ENCODE results near the gene CFAP157. TPM values are rescaled to one million over a fixed set of nuclear protein-coding genes. Genes with fewer than 3 reads are reported as not detected.
A peak's percentile ranks its signal among the peaks of the same experiment; 100 is the strongest.

CFAP157 gene
- total and polyA plus RNA-seq, 2 of the 13 experiments (the other 11 are each of a cell fraction or from before 2014, with no cell fraction given), result 0.07 TPM; not detected in 1

- Histone ChIP-seq H3K9ac (ENCODE audit: insufficient read depth, low read depth, low read length) (no peak overlapping the region), H3K4me3 (replicated peaks in 1 of 3; ENCODE audit: insufficient read depth in 1 of 3, low read depth in 2 of 3, low read length in 3 of 3) (peak overlapping the region in 1 of 3 experiments; percentile 13; a peak in 1 of 6 replicates), H3K4me2 (ENCODE audit: low read depth, low read length) (peak overlapping the region; percentile 68), H3K27ac (ENCODE audit: extremely low read length, insufficient read depth, low read length) (no peak overlapping the region), H3K4me1 (ENCODE audit: insufficient read depth, low read length) (peaks cover 35% of the 10 kb centered on the region), H3K36me3 (replicated peaks in 1 of 2; ENCODE audit: control insufficient read depth in 1 of 2, insufficient read depth in 2 of 2, low read length in 2 of 2) (no peaks in the 10 kb centered on the region), H3K27me3 (ENCODE audit: control insufficient read depth in 1 of 2, insufficient read depth in 2 of 2, low read length in 2 of 2) (no peaks in the 10 kb centered on the region), H2AFZ (ENCODE audit: low read length) (no peak overlapping the region), H4K20me1 (ENCODE audit: insufficient read depth, low read length) (no peaks in the 10 kb centered on the region; the same call in 1 of the 2 replicates), H3K9me3 (ENCODE audit: low read length) (no peaks in the 10 kb centered on the region), H3K79me2 (ENCODE audit: insufficient read depth, low read length) (no peaks in the 10 kb centered on the region)
- in situ Hi-C loops (cut with HindIII; ENCODE audit: extremely low pct_ligation_motif_present, low pct_unique_long_range_greater_than_20kb), result no loop called here
- TF ChIP-seq ZNF567 (CRISPR knock-in tag; IDR thresholded peaks at IDR 0.05; ENCODE audit: borderline replicate concordance) (no peak), ZNF574 (CRISPR knock-in tag; IDR thresholded peaks at IDR 0.05) (0 out of 2 replicates have a peak, but pooled peaks have one; percentile 22)
- intact Hi-C loops (cut with micrococcal nuclease; ENCODE audit: unreplicated experiment), result no loop called here
- no TSS peak for BruUV-seq (replicated peaks)
- ChIA-PET POLR2A (interaction anchor here (0.8 to 1.5 kb wide), 3 partner anchors 23 to 105 kb away, joined by 3 to 6 read pairs (median 3); partner anchors contain the start of gene TOR2A), CTCF (ENCODE audit: low intra/inter-chr PET ratio, low total read pairs) (no interaction called here)
- DNase-seq (ENCODE audit: low spot score), result no peak
- 73% methylated on average over 7 of the region's 11 CpGs for WGBS (ENCODE audit: low lambda C conversion rate)
- no peak for ATAC-seq
- FAIRE-seq, result no peak
These were observed 5.1 kb downstream of the CFAP157 start for GRCh38 chr9:127711831-127712274.

GRCh38 chr9:127712371-127712770 lies 5.6 kb downstream of the CFAP157 start:
- BruUV-seq (replicated peaks), result no TSS peak
- FAIRE-seq (no peak), ATAC-seq (no peak), DNase-seq (ENCODE audit: low spot score) (no peak)
- POLR2A ChIA-PET, result interaction anchor here (0.5 to 1.5 kb wide), 2 partner anchors 34 to 105 kb away, joined by 3 to 6 read pairs; no protein-coding TSS in a partner anchor
- no peaks in the 10 kb centered on the region for H3K79me2 ChIP-seq (ENCODE audit: insufficient read depth, low read length)
- in situ Hi-C loops (cut with HindIII; ENCODE audit: extremely low pct_ligation_motif_present, low pct_unique_long_range_greater_than_20kb), result no loop called here
- no peaks in the 10 kb centered on the region; the same call in 1 of the 2 replicates for H4K20me1 ChIP-seq (ENCODE audit: insufficient read depth, low read length)
- H3K27me3 ChIP-seq (ENCODE audit: control insufficient read depth in 1 of 2, insufficient read depth in 2 of 2, low read length in 2 of 2), result peaks cover 0 to 3% of the 10 kb centered on the region in 2 experiments; a peak in 2 of 5 replicates
- 80% methylated on average over 3 of the region's 11 CpGs for WGBS (ENCODE audit: low lambda C conversion rate)
- peaks cover 40% of the 10 kb centered on the region for H3K4me1 ChIP-seq (ENCODE audit: insufficient read depth, low read length)
- H3K27ac ChIP-seq (ENCODE audit: extremely low read length, insufficient read depth, low read length), result no peak overlapping the region
- H3K36me3 ChIP-seq (replicated peaks in 1 of 2; ENCODE audit: control insufficient read depth in 1 of 2, insufficient read depth in 2 of 2, low read length in 2 of 2), result no peaks in the 10 kb centered on the region
- no peak overlapping the region for H3K9ac ChIP-seq (ENCODE audit: insufficient read depth, low read depth, low read length)
- H3K9me3 ChIP-seq (ENCODE audit: low read length), result no peaks in the 10 kb centered on the region
- H3K4me2 ChIP-seq (ENCODE audit: low read depth, low read length), result no peak overlapping the region
- H3K4me3 ChIP-seq (replicated peaks in 1 of 3; ENCODE audit: insufficient read depth in 1 of 3, low read depth in 2 of 3, low read length in 3 of 3), result no peak overlapping the region
- no peak overlapping the region for H2AFZ ChIP-seq (ENCODE audit: low read length)
- TF ChIP-seq LCORL (IDR thresholded peaks at IDR 0.05), result no peak
- TF ChIP-seq LCORL (CRISPR knock-in tag; IDR thresholded peaks at IDR 0.05), result no peak
- 0 out of 2 replicates have a peak, but pooled peaks have one; percentile 38 for TF ChIP-seq ZMYM3 (CRISPR knock-in tag; IDR thresholded peaks at IDR 0.05)
- TF ChIP-seq ZXDC (CRISPR knock-in tag; IDR thresholded peaks at IDR 0.05), result 0 out of 2 replicates have a peak, but pooled peaks have one; percentile 25
- TF ChIP-seq ZNF660 (CRISPR knock-in tag; IDR thresholded peaks at IDR 0.05; ENCODE audit: borderline replicate concordance, low read depth), result no peak
- TF ChIP-seq ZNF10 (CRISPR knock-in tag; IDR thresholded peaks at IDR 0.05; ENCODE audit: borderline replicate concordance, low read depth), result no peak
- no peak for TF ChIP-seq TOPORS (CRISPR knock-in tag; IDR thresholded peaks at IDR 0.05)
- TF ChIP-seq ZNF629 (CRISPR knock-in tag; conservative IDR thresholded peaks at IDR 0.05), result peak; percentile 96
- no peak for TF ChIP-seq SNAPC2 (CRISPR knock-in tag; IDR thresholded peaks at IDR 0.05)
- no peak for TF ChIP-seq FOXO1 (CRISPR knock-in tag; IDR thresholded peaks at IDR 0.05)
- intact Hi-C loops (cut with micrococcal nuclease; ENCODE audit: unreplicated experiment), result no loop called here
- CTCF ChIA-PET (ENCODE audit: low intra/inter-chr PET ratio, low total read pairs), result no interaction called here
